Posterior vena cava (tissue), 2 donors: ENCODE measurements around the gene UBASH3A. TPM values are rescaled to one million over a fixed set of nuclear protein-coding genes. Genes with fewer than 3 reads are reported as not detected.
A peak's percentile ranks its signal among the peaks of the same experiment; 100 is the strongest.

ENCODE experiments used
- DNase-seq: peaks from one replicate; pipeline ENCODE4 v3.0.0-alpha.2; 2020; ENCODE audit warnings: low spot score
- intact Hi-C, 2 donors: fragments of 100-400 bp; cut with DNase I; formaldehyde crosslinking; loops; one replicate each; pipeline versions ENCODE4 v1.14.1 to v1.14.2; 2022 to 2023
- total RNA-seq, 2 donors: library from RNA; stranded (reverse); fragmentation: NEBNext Ultra II Directional; extraction: Animal tissue kit (Norgen Biotek cat#: 25700); gene quantifications; one replicate each; pipeline ENCODE4 v1.2.1, GENCODE V29; 2021
- donor health status: DM: yes; HTN: yes; CAD: no.
- donor health status: DM: yes; HTN: yes; CAD: no.

Gene UBASH3A
- total RNA-seq, 2 donors from 2014 or later, result 0.32 to 0.38 TPM

DNA sequence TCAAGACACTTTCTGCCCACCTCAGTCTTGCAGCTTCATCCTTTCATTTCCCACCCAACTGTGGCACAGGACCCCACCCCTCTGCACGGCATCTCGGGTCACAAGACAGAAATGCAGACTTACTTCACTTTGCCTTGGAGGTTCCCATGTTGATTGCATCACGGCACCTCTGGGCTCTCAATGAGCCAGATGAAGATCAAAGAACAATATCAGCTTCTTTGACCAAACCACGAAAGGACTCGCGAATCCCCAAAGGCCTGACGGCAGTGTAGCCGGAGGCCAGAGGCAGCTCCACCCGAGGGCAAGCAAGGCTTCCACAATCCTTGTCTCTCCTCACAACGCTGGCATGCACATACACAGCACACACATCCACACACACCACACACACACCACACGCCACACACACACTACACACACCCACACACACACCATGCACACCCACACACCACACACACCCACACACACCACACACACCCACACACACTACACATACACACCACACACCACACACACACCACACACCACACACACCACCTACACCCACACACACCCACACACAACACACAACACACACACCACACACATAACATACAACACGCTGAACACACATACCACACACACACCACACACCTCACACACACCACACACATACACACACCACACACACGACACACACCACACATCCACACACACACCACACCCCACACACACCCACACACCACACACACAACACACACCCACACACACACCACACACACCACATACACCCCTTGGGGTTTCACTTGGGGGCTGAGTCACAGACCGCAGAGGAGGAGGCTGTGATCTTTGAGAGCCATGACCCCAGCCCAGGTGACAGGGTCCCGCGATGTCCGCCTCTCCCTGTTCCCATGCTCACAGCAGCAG lies 35.8 kb downstream of the UBASH3A start:
- peak; percentile 68 for DNase-seq
- intact Hi-C loops, result loop anchor here in 1 of 2 donors (10.0 kb wide), 1 partner anchor 295 kb away; no protein-coding TSS in a partner anchor

GRCh38 chr21:42440187-42440792 lies 36.6 kb downstream of the UBASH3A start:
- intact Hi-C loops, result no loop called here
- peak; percentile 62 for DNase-seq

- intact Hi-C loops, result no loop called here
- DNase-seq, result no peak
These were observed 38.3 kb downstream of the UBASH3A start for GRCh38 chr21:42441963-42442362.

DNA sequence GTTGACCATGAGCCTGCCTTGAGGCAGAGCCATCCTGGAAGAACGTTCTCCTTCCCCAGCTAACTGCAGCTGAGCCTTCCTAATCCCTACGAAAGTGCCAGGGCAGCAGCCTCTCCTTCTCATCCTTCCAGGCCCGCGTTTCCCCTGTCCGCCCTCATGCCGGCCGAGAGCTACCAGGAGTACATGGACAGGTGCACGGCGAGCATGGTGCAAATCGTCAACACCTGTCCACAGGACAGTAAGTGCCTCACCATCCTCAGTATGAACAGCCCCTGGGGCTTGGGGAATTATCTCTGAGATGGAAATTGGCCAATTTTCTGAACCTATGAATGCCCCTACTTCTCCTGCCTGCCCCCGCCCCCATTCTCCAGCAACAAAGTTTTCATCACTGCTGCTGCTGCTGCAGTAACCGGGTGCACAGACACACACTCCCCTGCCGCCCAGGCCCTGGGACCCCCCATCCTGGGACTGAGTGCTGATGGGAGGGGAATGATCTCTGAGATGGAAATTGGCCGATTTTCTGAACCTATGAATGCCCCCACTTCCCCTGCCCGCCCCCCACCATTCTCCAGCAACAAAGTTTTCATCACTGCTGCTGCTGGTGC lies 39.6 kb downstream of the UBASH3A start:
- intact Hi-C loops, result no loop called here
- DNase-seq, result no peak

DNA sequence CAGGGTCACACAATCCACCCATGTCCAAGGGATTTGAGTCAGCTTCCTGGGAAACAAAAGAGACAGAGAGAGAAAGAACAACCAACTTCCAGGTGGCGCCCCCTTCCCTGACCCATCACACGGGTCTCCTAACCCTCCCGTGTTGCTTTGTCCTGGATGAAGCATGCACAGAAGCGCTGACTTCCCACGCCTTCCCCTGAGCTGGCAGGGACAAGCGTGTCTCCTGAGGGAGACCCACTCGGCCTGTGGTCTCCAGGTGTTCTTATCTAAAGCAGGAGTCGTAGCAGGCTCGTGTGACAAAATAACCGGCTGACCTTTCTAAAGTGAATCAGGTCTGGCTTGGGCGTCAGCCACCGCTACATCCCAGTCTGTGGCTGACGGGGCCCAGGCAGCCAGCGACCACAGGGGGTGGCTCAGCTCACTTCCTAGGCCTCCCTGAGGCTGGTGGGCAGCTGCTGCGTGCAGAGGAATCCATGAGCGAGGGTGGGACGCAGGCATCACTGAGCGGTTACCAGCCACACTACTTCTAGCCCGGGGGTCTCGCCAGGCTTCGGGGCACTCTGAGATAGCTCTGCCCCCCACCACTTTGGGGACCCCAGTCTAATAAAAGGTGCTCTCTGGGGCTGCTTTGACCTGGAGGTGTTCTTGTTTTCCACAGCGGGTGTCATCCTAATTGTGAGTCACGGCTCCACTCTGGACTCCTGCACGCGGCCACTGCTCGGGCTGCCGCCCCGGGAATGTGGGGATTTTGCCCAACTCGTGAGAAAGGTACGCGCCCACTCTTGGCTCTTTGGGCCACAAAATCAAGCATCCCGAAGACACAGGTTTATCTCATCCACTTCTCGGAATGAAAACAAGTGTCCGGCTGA lies 40.4 kb downstream of the UBASH3A start:
- no peak for DNase-seq
- intact Hi-C loops, result no loop called here

GRCh38 chr21:42444745-42445059 lies 41.0 kb downstream of the UBASH3A start:
- DNase-seq, result no peak
- intact Hi-C loops, result no loop called here

GRCh38 chr21:42445311-42445710 lies 41.6 kb downstream of the UBASH3A start:
- intact Hi-C loops, result no loop called here
- DNase-seq, result no peak

DNA sequence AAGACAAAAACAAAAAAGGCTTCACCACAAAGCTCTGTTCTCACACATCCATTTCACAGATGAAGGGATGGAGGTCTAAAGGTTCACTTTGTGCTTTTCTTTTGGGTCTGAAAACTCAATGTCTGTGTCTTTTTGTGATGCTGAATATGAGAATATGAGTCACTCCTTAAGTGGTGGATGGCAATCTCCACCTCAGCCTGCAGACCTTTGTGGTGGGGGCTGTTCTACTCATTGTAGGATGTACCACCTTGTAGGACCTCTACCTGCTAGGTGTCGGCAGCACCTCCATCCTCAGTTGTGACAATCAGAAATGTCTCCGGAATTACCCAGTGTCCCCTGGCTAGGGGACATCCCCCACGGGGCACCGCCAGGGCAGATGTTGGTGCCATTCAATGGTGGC lies 42.8 kb downstream of the UBASH3A start:
- intact Hi-C loops, result no loop called here
- DNase-seq, result no peak

GRCh38 chr21:42447182-42447581 lies 43.5 kb downstream of the UBASH3A start:
- intact Hi-C loops, result no loop called here
- DNase-seq, result no peak

- intact Hi-C loops, result no loop called here
- no peak for DNase-seq
These were observed 44.0 kb downstream of the UBASH3A start for GRCh38 chr21:42447732-42448131.

DNA sequence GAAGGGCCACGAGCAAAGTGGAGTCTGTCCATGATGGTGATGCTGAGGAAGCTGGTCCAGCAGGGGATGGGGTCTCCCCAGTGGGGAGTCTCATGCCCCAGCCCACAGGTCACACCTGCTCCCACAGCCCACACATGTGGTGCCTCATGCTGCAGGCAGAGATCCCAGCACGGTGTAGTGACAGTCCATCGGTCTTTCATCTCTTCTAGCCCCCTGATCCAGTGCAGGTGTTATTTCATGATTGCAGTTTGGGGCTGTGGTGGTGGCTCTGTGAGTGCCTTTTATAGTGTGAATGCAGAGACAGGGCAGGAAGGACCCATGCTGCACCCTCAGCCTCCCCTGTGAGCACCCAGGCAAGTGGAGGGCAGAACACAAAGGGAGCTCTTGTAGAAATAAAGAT lies 45.0 kb downstream of the UBASH3A start:
- intact Hi-C loops, result no loop called here
- peak; percentile 40 for DNase-seq

- no peak for DNase-seq
- intact Hi-C loops, result loop anchor here in 1 of 2 donors (10.0 kb wide), 1 partner anchor 307 kb away; no protein-coding TSS in a partner anchor
These were observed 48.2 kb downstream of the UBASH3A start for GRCh38 chr21:42451941-42452340.

DNA sequence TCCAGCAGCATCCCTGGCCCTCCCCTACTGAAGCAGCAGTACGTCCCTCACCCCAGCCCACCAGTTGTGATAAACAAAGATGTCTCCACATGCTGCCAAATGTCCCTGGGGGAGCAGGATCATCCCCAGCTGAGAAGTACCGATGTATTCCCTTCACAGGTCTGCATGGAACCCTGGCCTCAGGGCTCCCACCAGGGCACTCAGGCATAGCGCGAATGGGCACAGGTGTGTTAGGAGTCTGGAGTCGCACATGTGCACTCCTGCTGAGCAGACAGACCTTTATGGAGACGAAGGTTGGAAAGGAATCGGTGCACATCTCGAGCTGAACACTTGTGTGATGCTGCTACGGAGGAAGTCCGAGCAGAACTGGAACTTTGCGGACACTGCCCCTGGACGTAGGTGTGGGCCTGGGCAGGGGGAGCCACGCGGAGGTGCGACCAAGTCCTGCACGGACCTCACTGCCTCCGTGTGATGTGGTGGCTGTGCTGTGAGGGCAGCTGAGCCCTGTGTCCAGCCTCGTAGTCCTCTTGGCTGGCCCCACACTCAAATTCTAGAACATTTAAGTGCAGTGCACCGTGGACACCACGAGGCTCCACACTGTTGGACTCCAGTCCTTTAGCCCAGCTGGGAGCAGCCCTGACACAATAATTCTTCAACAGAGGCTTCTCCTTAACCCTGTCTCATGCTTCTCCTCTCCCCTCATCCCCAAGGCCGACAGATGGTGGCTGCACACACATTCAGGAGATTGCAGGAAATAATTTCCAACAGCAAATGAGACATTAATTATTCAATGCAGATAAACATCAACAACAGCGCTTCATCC lies 48.9 kb downstream of the UBASH3A start:
- intact Hi-C loops, result loop anchor here in 1 of 2 donors (10.0 kb wide), 1 partner anchor 308 kb away; no protein-coding TSS in a partner anchor
- no peak for DNase-seq

GRCh38 chr21:42453224-42453985 lies 49.7 kb downstream of the UBASH3A start:
- peak; percentile 71 for DNase-seq
- intact Hi-C loops, result loop anchor here in 1 of 2 donors (10.0 kb wide), 1 partner anchor 309 kb away; no protein-coding TSS in a partner anchor

DNA sequence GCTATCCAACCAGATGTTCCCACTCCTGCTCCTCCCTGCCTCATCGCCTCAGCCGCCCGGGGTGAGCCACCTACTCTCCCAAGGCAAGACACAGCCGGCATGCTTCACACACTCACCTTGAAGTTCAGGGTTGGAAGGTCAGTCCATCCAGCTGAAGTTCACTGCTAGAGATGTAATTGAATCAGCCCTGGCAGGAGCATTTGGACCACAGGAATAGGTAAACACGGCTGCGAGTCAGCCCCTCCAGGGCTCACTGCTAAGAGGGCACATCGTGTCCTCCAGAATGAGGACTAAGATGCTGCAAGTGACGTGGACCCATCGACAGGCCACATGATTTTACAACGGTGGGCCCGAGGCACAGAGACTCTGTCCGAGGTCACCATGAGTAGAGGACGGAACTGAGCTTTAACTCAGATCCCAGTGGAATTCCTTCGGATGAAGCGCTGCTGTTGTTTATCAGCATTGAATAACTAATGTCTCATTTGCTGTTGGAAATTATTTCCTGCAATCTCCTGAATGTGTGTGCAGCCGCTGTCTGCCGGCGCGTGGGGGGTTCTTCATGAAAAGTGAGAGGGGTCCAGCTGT lies 50.4 kb downstream of the UBASH3A start:
- peak; percentile 78 for DNase-seq
- intact Hi-C loops, result loop anchor here in 1 of 2 donors (10.0 kb wide), 1 partner anchor 309 kb away; no protein-coding TSS in a partner anchor

GRCh38 chr21:42454786-42455185 lies 51.1 kb downstream of the UBASH3A start:
- no peak for DNase-seq
- intact Hi-C loops, result loop anchor here in 1 of 2 donors (10.0 kb wide), 1 partner anchor 310 kb away; no protein-coding TSS in a partner anchor

DNA sequence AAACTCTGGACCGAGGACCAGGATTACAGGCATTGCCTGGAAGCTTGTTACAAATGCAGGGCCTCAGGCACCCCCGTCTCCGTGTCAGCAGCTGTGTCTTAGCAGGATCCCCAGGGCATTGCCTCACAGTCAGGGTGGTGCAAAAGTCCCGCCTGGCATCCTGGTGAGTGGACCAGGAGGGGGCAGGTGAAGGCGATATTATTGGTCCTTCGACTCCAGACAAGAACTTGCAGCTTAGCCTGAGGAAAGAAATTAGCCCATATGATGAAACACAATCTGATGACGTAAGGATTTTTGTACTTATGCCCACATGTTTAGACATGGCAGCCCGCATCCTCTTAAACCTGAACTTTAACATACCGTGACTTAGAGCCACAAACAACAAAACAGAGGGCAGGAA lies 51.5 kb downstream of the UBASH3A start:
- intact Hi-C loops, result loop anchor here in 1 of 2 donors (10.0 kb wide), 1 partner anchor 310 kb away; no protein-coding TSS in a partner anchor
- peak; percentile 41 for DNase-seq
